IPS-11a (cell line): Measurements from ENCODE around the gene KDM8.
A peak's percentile ranks its signal among the peaks of the same experiment; 100 is the strongest.

Experiments
- H3K4me3 ChIP-seq: one replicate; pipeline ENCODE4 v1.5.1; 2013; ENCODE audit warnings: low read depth, low read length, control low read depth

The KDM8 gene

DNA sequence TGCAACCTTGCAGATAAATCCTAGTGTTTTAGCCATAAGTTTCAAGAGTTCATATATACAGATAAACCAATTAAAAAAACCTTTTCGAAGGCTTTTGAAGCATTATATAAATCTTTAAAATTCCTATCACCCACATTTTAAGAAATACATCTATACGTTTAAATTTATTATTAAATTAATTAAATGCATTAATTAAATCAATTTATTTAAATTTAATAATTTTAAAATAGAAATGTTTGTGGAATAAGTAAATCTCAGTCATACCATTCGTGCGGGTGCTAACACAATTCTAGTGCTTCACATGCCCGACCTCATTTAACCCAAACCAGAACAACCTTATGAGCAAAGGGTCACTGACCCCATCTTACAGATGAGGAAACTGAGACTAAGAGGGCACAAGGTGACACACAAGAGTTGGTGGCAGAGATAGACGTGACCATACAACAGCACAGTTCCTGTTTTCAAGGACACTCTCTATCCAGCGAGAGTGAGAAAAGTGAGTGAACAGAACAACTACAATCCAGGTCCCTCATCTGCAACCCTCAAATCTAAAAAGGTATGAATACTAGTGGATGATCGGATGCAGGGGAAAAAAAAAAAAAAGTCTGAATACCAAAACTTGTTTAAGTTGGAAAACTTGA is 63.8 kb downstream of the KDM8 start:
- no peak overlapping the region for H3K4me3 ChIP-seq

GRCh38 chr16:27268376-27269299 is 65.3 kb downstream of the KDM8 start, which contains the start of gene NSMCE1:
NSMCE1 (minus strand) TSS chr16:27268772; CDS start chr16:27257570, 11,202 bp downstream.
- peak within 1 kb of the TSS; percentile 31 for H3K4me3 ChIP-seq

DNA sequence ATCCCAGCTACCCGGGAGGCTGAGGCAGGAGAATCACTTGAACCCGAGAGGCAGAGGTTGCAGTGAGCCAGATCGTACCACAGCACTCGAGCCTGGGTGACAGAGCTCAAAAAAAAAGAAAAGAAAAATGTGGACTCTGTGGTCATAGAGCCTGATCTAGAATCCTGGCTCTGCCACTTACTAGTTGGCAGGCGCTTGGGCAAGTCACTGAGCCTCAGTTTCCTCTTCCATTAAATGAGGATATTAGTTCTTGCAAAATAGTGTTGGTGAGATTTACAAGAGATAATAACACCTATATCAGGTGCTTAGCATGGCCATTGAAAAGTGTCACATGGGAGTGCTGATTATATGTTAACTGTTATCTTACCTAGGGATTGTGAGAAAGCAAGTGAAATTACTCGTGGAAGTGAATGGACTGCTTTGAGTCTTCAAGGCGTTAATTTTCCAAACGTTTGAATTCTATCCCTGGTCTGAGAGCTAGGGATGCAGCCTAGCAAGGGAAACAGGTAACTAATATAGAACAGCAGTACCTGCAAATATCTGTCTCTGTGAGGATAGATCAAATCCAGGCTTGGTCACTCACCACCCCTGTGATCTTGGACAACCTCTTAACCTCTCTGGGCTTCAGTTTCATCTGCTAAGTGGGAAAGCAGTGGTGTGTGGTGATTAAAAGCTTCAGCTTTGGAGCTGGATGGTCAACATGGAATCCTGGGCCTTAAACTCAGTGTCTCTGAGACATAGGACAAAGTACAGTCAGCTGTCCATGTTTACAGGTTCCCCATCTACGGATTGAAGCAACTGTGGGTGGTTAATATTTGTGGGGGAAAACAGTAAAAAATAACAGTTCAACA is 66.2 kb downstream of the KDM8 start:
- no peak overlapping the region for H3K4me3 ChIP-seq

GRCh38 chr16:27270349-27270748 is 67.0 kb downstream of the KDM8 start:
- no peak overlapping the region for H3K4me3 ChIP-seq
